Neuronal stem cell (in vitro differentiated cells): ENCODE data around the gene EIF4H.

Source experiments
- DNase-seq: peaks from one replicate; pipeline ENCODE4 v3.0.0-alpha.2; 2013; ENCODE audit warnings: low spot score
- H2AFZ ChIP-seq: one replicate; pipeline ENCODE4 v1.6.1; 2013; ENCODE audit warnings: mild to moderate bottlenecking, low read length, inconsistent platforms
- H2AK5ac ChIP-seq: 2 replicates; pipeline ENCODE4 v1.6.1; 2013; ENCODE audit warnings: low read depth, mild to moderate bottlenecking, inconsistent platforms, low read length, moderate library complexity, mixed read lengths
- H2BK120ac ChIP-seq: 2 replicates; pipeline ENCODE4 v1.6.1; 2013; ENCODE audit warnings: low read depth, mild to moderate bottlenecking, inconsistent platforms, low read length, moderate library complexity, mixed read lengths
- H2BK12ac ChIP-seq: one replicate; pipeline ENCODE4 v1.6.1; 2013; ENCODE audit warnings: low read length, inconsistent platforms
- H2BK15ac ChIP-seq: 2 replicates; pipeline ENCODE4 v1.6.1; 2013; ENCODE audit warnings: mild to moderate bottlenecking, low read length, inconsistent platforms, mixed read lengths
- H2BK5ac ChIP-seq: one replicate; pipeline ENCODE4 v1.6.1; 2013; ENCODE audit warnings: inconsistent platforms, mild to moderate bottlenecking, low read length, moderate library complexity
- H3K14ac ChIP-seq: one replicate; pipeline ENCODE4 v1.6.1; 2013; ENCODE audit warnings: low read length, inconsistent platforms
- H3K18ac ChIP-seq: 2 replicates; pipeline ENCODE4 v1.6.1; 2013; ENCODE audit warnings: low read length, inconsistent platforms
- H3K23ac ChIP-seq: 2 replicates; pipeline ENCODE4 v1.6.1; 2013; ENCODE audit warnings: low read depth, mild to moderate bottlenecking, mixed read lengths, low read length, inconsistent platforms; ENCODE audit not compliant: poor library complexity
- H3K27ac ChIP-seq: replicated peaks from 3 replicates; pipeline ENCODE4 v1.5.1; 2013; ENCODE audit warnings: low read length, inconsistent platforms
- H3K27me3 ChIP-seq, 3 experiments: 2 replicates each; pipeline ENCODE4 v1.6.1; 2013; ENCODE audit warnings: low read length in 3 of 3, mild to moderate bottlenecking in 2 of 3, inconsistent platforms in 1 of 3, low read depth in 1 of 3, mixed read lengths in 1 of 3, moderate library complexity in 1 of 3; ENCODE audit not compliant: control insufficient read depth in 3 of 3, insufficient read depth in 3 of 3
- H3K36me3 ChIP-seq, 2 donors: replicated peaks in 1 of 2; 2 replicates each; pipeline ENCODE4 v1.6.1; 2013; ENCODE audit warnings: low read length in 2 of 2; ENCODE audit not compliant: control insufficient read depth in 2 of 2, insufficient read depth in 2 of 2
- H3K4ac ChIP-seq: 2 replicates; pipeline ENCODE4 v1.6.1; 2013; ENCODE audit warnings: inconsistent platforms, mild to moderate bottlenecking, low read length, moderate library complexity
- H3K4me1 ChIP-seq, 2 donors: 1 replicate in 1 of 2; 2 replicates in 1 of 2; pipeline ENCODE4 v1.6.1; 2013; ENCODE audit warnings: low read length in 2 of 2, low read depth in 1 of 2; ENCODE audit not compliant: control insufficient read depth in 2 of 2, insufficient read depth in 1 of 2
- H3K4me2 ChIP-seq: one replicate; pipeline ENCODE4 v1.6.1; 2013; ENCODE audit warnings: mild to moderate bottlenecking, low read length, inconsistent platforms; ENCODE audit not compliant: insufficient read depth, poor library complexity, severe bottlenecking
- H3K4me3 ChIP-seq, 2 donors: 2 replicates each; pipeline ENCODE4 v1.5.1; 2013; ENCODE audit warnings: low read length in 2 of 2, mild to moderate bottlenecking in 2 of 2, inconsistent platforms in 1 of 2, moderate library complexity in 1 of 2
- H3K79me1 ChIP-seq: one replicate; pipeline ENCODE4 v1.6.1; 2013; ENCODE audit warnings: low read depth, mild to moderate bottlenecking, inconsistent platforms, low read length, moderate library complexity
- H3K9ac ChIP-seq: one replicate; pipeline ENCODE4 v1.6.1; 2013; ENCODE audit warnings: mild to moderate bottlenecking, low read depth, low read length, inconsistent platforms; ENCODE audit not compliant: poor library complexity
- H3K9me3 ChIP-seq, 2 donors: replicated peaks in 1 of 2; 2 replicates each; pipeline versions ENCODE3 to v1.6.1; 2013; ENCODE audit warnings: low read length in 2 of 2, mild to moderate bottlenecking in 2 of 2, inconsistent platforms in 1 of 2, low read depth in 1 of 2, mixed read lengths in 1 of 2, moderate library complexity in 1 of 2; ENCODE audit not compliant: control insufficient read depth in 2 of 2, insufficient read depth in 1 of 2
- H4K8ac ChIP-seq: one replicate; pipeline ENCODE4 v1.6.1; 2013; ENCODE audit warnings: low read depth, mild to moderate bottlenecking, inconsistent platforms, low read length, moderate library complexity
- H4K91ac ChIP-seq: one replicate; pipeline ENCODE4 v1.6.1; 2013; ENCODE audit warnings: low read length, low read depth, mild to moderate bottlenecking, inconsistent platforms; ENCODE audit not compliant: poor library complexity
- WGBS, 2 donors: extraction: QIAGEN DNeasy Blood & Tissue Kit; methylation state at CpG; one replicate each; pipeline ENCODE4 v1.1.7; 2013; ENCODE audit warnings: missing lambda C conversion rate in 2 of 2, mixed read lengths in 1 of 2; ENCODE audit not compliant: insufficient read length in 2 of 2, insufficient replicate concordance in 1 of 2; ENCODE audit errors: extremely low coverage in 2 of 2; 5-methylcytosine and 5-hydroxymethylcytosine counted together

EIF4H gene

GRCh38 chr7:74183142-74183541, 9.0 kb downstream of the EIF4H start:
- H3K36me3 ChIP-seq: peaks cover 10 to 100% of the 10 kb centered on the region in 2 donors
- H4K91ac ChIP-seq: no peak overlapping the region
- WGBS, 2 donors: no CpG with 5 or more reads among the region's 3 CpGs
- H4K8ac ChIP-seq: no peak overlapping the region
- no peak overlapping the region for H3K18ac ChIP-seq
- no peak overlapping the region for H2AFZ ChIP-seq
- H3K27ac ChIP-seq: no peak overlapping the region
- no peak overlapping the region for H3K4me2 ChIP-seq
- no peak overlapping the region for H2BK5ac ChIP-seq
- H2BK120ac ChIP-seq: no peak overlapping the region
- H3K9ac ChIP-seq: no peak overlapping the region
- peaks cover 7% of the 10 kb centered on the region for H3K79me1 ChIP-seq
- no peak overlapping the region for H3K23ac ChIP-seq
- no peak overlapping the region for H2BK12ac ChIP-seq
- H2AK5ac ChIP-seq: no peak overlapping the region
- H3K9me3 ChIP-seq: no peaks in the 10 kb centered on the region
- H3K4me1 ChIP-seq: peaks cover 0 to 2% of the 10 kb centered on the region in 2 donors
- H3K14ac ChIP-seq: no peak overlapping the region
- H3K27me3 ChIP-seq: no peaks in the 10 kb centered on the region
- no peak overlapping the region for H2BK15ac ChIP-seq
- no peak overlapping the region for H3K4ac ChIP-seq
- no peak for DNase-seq
- no peak overlapping the region for H3K4me3 ChIP-seq

DNA sequence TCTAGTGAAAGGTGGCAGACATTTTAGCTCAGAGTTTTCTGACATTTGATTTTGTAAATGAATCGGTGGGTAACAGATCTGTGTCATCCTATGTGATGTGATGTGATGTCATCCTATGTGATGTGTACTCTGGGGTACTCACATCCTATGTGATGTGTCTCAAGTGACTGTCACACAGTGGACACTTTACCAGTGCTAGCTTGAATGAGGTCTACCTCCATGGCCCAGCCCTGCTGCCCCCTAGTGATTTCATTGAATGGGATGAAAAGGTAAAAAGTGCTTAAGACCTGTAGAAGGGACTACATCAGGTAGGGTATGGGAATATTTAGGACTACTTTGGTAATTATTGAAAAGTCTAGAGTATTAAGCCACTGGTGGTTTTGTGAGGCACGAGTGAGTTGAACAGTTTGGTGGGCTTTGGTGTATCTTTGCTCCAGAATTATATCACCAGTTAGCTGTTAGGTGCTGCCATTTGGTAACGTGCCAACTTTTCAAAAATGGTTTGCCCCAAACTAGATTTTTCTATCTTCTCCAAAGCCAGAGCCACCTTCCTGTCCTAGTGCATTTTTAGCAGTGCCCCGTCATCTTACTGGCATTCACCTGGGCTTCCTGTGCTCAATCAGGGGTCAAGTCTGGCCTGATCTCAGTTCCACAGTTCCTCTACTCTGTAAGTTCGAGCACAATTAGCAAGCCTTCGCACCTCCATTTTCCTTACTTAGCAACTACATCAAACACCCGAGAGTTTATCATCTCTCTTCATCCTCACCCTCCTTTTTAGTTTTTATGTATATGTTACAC, 9.7 kb downstream of the EIF4H start:
- no peak overlapping the region for H2AFZ ChIP-seq
- H4K91ac ChIP-seq: no peak overlapping the region
- no peak overlapping the region for H2BK12ac ChIP-seq
- no peak overlapping the region for H3K4ac ChIP-seq
- H3K4me1 ChIP-seq: no peaks in the 10 kb centered on the region
- DNase-seq: no peak
- H3K4me3 ChIP-seq: no peak overlapping the region
- no peak overlapping the region for H3K14ac ChIP-seq
- H2BK15ac ChIP-seq: no peak overlapping the region
- H3K23ac ChIP-seq: no peak overlapping the region
- no peaks in the 10 kb centered on the region for H3K27me3 ChIP-seq
- no peak overlapping the region for H3K9ac ChIP-seq
- no peak overlapping the region for H2BK5ac ChIP-seq
- H3K27ac ChIP-seq: no peak overlapping the region
- no peak overlapping the region for H2BK120ac ChIP-seq
- H4K8ac ChIP-seq: no peak overlapping the region
- H2AK5ac ChIP-seq: no peak overlapping the region
- H3K9me3 ChIP-seq: no peaks in the 10 kb centered on the region
- H3K4me2 ChIP-seq: no peak overlapping the region
- WGBS, 2 donors: no CpG with 5 or more reads among the region's 7 CpGs
- no peak overlapping the region for H3K18ac ChIP-seq
- H3K36me3 ChIP-seq: peaks cover 17 to 100% of the 10 kb centered on the region in 2 donors
- H3K79me1 ChIP-seq: peaks cover 8% of the 10 kb centered on the region

DNA sequence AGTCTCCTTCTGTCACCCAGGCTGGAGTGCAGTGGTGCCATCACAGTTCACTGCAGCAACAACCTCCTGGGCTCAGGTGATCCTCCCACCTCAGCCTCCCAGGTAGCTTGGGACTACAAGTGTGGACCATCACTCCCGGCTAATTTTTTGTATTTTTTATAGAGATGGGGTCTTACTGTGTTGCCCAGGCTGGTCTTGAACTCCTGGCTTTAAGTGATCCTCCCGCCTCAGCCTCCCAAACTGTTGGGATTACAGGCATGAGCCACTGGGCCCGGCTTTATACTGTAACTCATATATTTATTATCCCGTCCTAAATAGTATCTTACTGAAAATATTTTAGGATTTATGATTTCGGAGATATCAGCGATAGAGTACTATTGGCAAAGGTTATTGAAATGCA, 10.9 kb downstream of the EIF4H start:
- no peak overlapping the region for H4K8ac ChIP-seq
- WGBS, 2 donors: no CpG with 5 or more reads among the region's 6 CpGs
- no peak overlapping the region for H3K9ac ChIP-seq
- DNase-seq: no peak
- H2BK5ac ChIP-seq: no peak overlapping the region
- H3K36me3 ChIP-seq: peaks cover 27 to 100% of the 10 kb centered on the region in 2 donors
- H3K27ac ChIP-seq: no peak overlapping the region
- no peak overlapping the region for H2BK15ac ChIP-seq
- no peak overlapping the region for H3K4me3 ChIP-seq
- H2AFZ ChIP-seq: no peak overlapping the region
- H3K4me2 ChIP-seq: no peak overlapping the region
- no peak overlapping the region for H2BK12ac ChIP-seq
- H4K91ac ChIP-seq: no peak overlapping the region
- no peaks in the 10 kb centered on the region for H3K4me1 ChIP-seq
- no peak overlapping the region for H3K14ac ChIP-seq
- no peak overlapping the region for H2AK5ac ChIP-seq
- H3K18ac ChIP-seq: no peak overlapping the region
- no peaks in the 10 kb centered on the region for H3K27me3 ChIP-seq
- no peak overlapping the region for H3K23ac ChIP-seq
- H3K79me1 ChIP-seq: peaks cover 8% of the 10 kb centered on the region
- no peaks in the 10 kb centered on the region for H3K9me3 ChIP-seq
- H3K4ac ChIP-seq: no peak overlapping the region
- no peak overlapping the region for H2BK120ac ChIP-seq

DNA sequence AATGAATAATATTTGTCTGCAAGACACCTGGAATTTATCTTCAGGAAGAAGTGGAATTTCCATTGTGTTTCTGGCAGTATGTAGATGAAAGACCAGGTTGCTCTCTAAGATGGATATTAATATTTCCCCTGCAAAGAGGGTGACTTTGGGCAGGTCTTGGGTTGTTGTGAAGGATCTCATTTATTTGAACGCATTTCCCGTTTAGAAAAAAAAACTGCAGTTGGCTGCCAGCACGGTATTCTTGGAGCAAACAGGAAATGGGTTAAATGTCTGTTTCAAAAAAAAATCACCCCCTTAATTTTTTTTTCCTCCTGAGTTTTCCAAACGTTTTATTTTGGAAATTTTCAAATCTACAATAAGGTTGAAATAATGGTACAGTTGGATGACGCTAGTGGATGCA, 11.5 kb downstream of the EIF4H start:
- H4K91ac ChIP-seq: no peak overlapping the region
- H3K23ac ChIP-seq: no peak overlapping the region
- no CpG with 5 or more reads among the region's 5 CpGs for WGBS, 2 donors
- H3K9me3 ChIP-seq: no peaks in the 10 kb centered on the region
- H3K27me3 ChIP-seq: no peaks in the 10 kb centered on the region
- no peak overlapping the region for H2BK120ac ChIP-seq
- H4K8ac ChIP-seq: no peak overlapping the region
- no peaks in the 10 kb centered on the region for H3K4me1 ChIP-seq
- H3K14ac ChIP-seq: no peak overlapping the region
- H2BK12ac ChIP-seq: no peak overlapping the region
- no peak overlapping the region for H3K9ac ChIP-seq
- DNase-seq: no peak
- H2BK5ac ChIP-seq: no peak overlapping the region
- H3K36me3 ChIP-seq: peaks cover 33 to 100% of the 10 kb centered on the region in 2 donors
- H3K18ac ChIP-seq: no peak overlapping the region
- H2AK5ac ChIP-seq: no peak overlapping the region
- no peak overlapping the region for H3K4ac ChIP-seq
- no peak overlapping the region for H2BK15ac ChIP-seq
- H3K4me3 ChIP-seq: no peak overlapping the region
- peaks cover 9% of the 10 kb centered on the region for H3K79me1 ChIP-seq
- no peak overlapping the region for H2AFZ ChIP-seq
- no peak overlapping the region for H3K27ac ChIP-seq
- H3K4me2 ChIP-seq: no peak overlapping the region
